GM19023 (cell line): ENCODE data around the gene PPIC.
"Not testable (repeated sequence)": the region's sequence is repeated elsewhere in the genome, so short reads cannot be mapped to it uniquely, and the experiment has no call there.

ENCODE experiments used
- ATAC-seq: cut with Tn5 transposase; IDR thresholded peaks from one replicate; pipeline ENCODE4 v1.9.1; 2021; ENCODE audit warnings: mild to moderate bottlenecking, moderate library complexity; ENCODE audit not compliant: unreplicated experiment

The PPIC gene

DNA sequence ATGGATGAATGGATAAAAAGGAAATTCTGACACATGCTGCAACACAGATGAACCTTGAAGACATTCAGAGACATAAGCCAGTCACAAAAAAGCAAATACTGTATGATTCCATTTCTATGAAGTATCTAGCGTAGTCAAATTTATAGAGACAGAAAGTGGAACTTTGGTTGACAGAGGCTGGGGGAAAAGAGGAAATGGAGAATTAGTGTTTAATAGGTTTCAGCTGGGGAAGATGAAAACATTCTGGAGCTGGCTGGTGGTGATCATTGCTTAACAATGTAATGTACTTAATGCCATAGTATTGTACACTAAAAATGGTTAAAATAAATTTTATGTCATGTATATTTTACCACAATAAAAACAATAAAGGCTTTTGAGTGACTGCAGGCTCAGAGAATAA, 24.2 kb downstream of the PPIC start:
- ATAC-seq = no peak

DNA sequence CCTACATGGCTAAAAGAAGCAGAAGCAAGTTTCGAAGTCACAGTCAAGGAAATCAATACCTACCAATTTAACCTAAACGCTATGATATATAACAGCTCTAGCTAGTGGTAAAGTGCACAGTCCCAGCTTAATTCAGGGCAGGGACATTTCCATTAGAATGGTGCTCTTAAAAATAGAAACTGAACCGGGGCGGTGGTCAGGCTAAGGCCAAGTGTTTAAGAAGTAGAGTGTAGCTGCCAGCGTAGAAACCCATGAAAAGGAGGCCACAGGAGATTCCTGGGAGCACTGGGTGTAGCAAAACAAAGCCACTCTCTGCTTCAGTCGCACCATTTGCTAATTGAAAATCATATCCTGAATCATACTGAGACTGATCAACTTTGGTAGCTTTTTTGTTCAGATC, 28.8 kb downstream of the PPIC start:
- ATAC-seq = no peak

- no peak for ATAC-seq
Observed at GRCh38 chr5:123007182-123007581, 29.3 kb downstream of the PPIC start.

GRCh38 chr5:123001808-123002207, 34.7 kb downstream of the PPIC start:
- no peak for ATAC-seq

DNA sequence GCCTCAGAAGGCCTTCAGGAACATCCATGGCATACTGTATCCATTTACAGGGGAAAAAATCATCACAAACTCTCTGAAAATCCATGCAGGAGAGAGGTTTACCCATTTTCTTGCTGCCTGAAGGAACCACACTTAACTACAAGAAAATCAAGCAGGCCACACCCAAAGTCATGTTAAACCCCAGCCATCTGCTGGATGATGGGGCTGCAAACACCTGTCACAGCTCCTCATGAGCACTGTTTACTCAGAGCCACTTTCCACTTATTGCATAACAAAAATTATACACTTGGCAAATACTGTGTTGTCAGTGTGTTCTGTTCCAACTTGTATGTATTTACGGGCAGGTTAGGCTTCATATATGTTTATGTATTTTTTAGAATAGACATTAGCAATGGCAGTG, 35.8 kb downstream of the PPIC start:
- ATAC-seq = no peak

- peak; percentile 99 for ATAC-seq
Observed at GRCh38 chr5:122999947-123000563, 36.5 kb downstream of the PPIC start.

- ATAC-seq = no peak
Observed at GRCh38 chr5:122997294-122997693, 39.2 kb downstream of the PPIC start.

DNA sequence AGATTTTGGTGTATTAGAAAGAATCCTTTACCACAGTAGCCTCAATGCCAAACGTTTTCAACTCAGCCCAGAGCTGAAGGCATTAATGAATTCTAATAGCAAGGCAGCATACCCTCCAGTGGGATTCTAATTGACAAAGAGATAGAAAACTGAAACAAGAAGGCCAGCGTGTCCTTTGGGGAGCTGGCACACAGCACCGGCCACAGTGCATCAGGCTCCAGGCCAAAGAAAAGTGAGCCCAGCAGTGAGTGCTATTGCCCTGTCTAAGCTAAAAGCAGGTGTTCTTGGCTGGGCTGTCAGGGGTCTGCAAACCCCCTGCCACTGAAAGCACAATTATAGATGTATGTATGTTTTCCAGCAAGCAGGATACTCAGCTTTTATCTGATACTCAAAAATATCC, 40.4 kb downstream of the PPIC start:
- no peak for ATAC-seq

DNA sequence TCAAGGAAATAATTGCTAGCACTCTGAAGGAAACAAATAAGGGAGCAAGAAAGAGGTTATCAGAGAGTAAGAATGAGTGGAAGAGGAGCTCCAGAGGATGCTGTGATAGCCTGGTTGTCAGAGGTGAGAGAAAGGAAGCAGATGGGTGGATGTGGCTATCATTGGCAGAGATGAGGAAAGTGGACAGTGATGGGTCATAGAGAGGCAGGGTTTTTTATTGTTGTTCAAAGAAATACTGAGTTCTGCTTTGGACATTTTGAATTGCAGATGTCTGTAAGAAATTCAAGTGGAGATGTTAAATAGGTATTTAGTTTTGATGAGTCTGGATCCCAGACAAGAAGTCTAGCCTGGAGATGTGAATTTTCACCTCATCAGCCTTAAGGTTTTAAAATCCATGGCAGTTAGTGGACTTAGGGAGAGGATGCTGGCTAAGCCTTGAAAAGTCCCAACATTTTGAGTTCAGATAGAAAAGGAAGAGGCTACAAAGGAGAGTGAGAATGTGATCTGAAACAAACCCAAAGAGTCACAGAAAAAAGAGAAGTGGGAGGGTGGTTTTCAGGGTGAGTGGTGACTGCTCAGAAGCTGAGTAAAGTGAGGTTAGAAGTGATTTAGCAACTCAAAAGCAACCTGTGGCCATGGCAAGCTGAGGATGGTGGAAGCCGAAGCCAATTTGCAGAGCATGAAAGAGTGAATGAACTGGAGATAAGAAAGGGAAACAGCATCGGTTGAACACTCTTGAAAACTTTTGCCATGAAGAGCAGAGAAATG, 50.4 kb downstream of the PPIC start:
- peak; percentile 93 for ATAC-seq

DNA sequence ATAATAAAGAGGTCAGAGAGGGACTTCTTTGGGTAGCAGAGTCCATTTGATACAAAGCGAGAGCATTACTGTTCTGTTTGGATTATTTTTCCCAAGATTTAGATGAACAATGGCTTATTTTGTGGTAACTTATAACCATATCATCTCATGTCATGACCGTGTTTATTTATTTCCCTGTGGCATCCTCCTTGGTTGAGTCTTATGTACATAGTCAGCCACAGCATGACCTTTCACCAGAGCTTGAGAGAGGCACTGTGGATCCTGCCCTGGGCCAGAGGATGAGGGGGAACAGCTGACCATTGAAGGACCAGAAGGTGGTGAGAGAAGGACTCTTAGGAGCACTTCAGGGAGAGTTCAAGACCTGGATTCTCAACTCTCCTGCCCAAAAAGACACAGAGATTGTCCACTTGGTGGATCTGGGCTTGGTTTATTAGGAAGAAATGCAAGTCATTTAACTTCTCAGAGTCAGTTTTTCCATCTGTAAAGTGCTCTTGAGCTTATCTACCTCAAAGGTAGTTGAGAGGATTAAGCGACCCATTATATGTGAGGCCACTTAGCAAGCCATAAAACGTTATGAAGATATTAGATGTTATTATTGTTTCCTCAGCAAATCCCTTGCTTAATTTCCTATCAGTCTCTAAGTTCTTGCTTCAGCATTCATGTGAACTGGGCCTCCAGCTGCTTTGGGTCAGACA, 51.4 kb downstream of the PPIC start:
- no peak for ATAC-seq

- ATAC-seq = peak; percentile 43
Observed at GRCh38 chr5:122984425-122984824, 52.1 kb downstream of the PPIC start.

GRCh38 chr5:122982376-122982775, 54.1 kb downstream of the PPIC start:
- no peak for ATAC-seq

GRCh38 chr5:122981846-122982245, 54.7 kb downstream of the PPIC start:
- ATAC-seq = no peak

- ATAC-seq = no peak
Observed at GRCh38 chr5:122978644-122979297, 57.8 kb downstream of the PPIC start.

DNA sequence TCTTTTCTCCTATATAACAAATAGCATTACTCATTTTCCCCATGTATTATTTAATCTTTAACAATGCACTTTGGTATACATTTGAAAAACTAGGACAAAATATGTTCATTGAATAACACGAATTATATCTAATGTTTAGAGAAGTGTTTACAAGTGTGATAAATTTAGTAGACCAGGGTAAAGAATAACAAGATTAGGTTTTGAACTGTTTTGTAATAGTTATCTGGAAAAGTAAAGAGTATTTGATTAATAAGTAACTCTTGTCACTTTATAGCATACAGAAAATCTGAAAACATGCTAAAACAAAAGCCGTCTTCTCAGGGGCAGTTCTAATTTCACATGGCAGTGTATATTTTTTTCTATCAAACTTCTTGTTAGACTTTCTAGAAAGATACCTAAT, 58.5 kb downstream of the PPIC start:
- no peak for ATAC-seq

DNA sequence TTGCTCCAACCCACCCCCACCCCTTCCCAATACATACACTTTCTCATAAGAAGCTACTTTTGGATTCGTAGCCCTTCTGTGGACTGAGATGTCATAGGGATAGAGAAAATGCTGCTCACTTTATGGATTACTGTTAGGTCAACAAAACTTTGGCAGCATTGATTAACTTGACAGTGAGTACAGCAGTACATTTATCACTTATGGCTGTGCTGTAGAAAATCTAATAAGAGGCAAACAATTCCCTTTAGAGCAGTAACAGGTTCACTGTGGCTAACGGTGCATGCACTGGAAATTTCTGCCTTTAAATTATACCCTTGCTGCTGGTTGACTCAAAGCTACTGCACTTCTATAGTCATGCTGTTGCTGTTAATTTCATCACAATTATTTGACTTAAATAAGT, 59.2 kb downstream of the PPIC start:
- ATAC-seq = no peak

- not testable (repeated sequence) for ATAC-seq
Observed at GRCh38 chr5:122974251-122974650, 62.3 kb downstream of the PPIC start.

DNA sequence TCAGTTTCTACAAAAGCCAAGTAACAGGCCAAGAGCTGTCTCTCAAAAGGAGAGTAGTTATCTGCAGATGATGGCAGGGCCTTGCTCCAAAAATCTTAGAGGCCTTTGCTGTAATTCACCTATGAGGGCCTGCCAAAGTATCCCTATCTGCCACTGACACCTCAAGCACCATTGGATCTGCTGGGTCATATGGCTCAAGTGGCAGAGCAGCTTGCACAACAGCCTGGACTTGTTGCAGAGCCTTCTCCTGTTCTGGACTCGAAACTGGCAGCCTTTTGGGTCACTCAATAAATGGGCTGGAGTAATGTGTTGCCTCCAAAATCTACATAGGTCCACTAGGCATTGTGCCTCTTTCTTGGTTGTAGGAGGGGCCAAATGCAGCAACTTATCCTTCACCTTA, 62.8 kb downstream of the PPIC start:
- ATAC-seq = not testable (repeated sequence)
